HEK293T (cell line): ENCODE data around the gene PYGO2.

Experiments used
- FOXA1 ChIP-seq: fragments of 450-650 bp; IDR thresholded peaks from 2 replicates; pipeline ENCODE4 v1.6.1; 2016; ENCODE audit warnings: mild to moderate bottlenecking
- SP1 ChIP-seq: fragments of 450-650 bp; IDR thresholded peaks from 2 replicates; pipeline ENCODE4 v1.6.1; 2017

GRCh38 chr1:154954541-154954940 is 7.0 kb downstream of the PYGO2 start:
- TF ChIP-seq FOXA1 (no peak), SP1 (no peak)
